ENCODE data around the gene OR5K1.
A peak's percentile ranks its signal among the peaks of the same experiment; 100 is the strongest.

Gene OR5K1

GRCh38 chr3:98508582-98508981 is 45.6 kb downstream of the OR5K1 start:
- FAIRE-seq (no peak), DNase-seq (ENCODE audit: insufficient read length, low spot score) (no peak)
- no peak for TF ChIP-seq SPI1 (IDR thresholded peaks at IDR 0.05; ENCODE audit: low read depth, low read length)
- no peak for TF ChIP-seq PAX5 (IDR thresholded peaks at IDR 0.05; ENCODE audit: insufficient read depth, low read length, severe bottlenecking)
- no peak for TF ChIP-seq POLR2A (IDR thresholded peaks at IDR 0.05; ENCODE audit: low read depth, low read length)
- TF ChIP-seq POU2F2 (IDR thresholded peaks at IDR 0.05; ENCODE audit: low read depth, low read length), result no peak
- no peak for TF ChIP-seq POLR2AphosphoS5 (IDR thresholded peaks at IDR 0.05; ENCODE audit: low read depth, low read length)
- no peak for TF ChIP-seq TAF1 (IDR thresholded peaks at IDR 0.05; ENCODE audit: low read depth, low read length)

- TF ChIP-seq POLR2A (IDR thresholded peaks at IDR 0.05; ENCODE audit: low read depth, low read length), result no peak
- no peak for TF ChIP-seq POLR2AphosphoS5 (IDR thresholded peaks at IDR 0.05; ENCODE audit: low read depth, low read length)
- no peak for TF ChIP-seq PAX5 (IDR thresholded peaks at IDR 0.05; ENCODE audit: insufficient read depth, low read length, severe bottlenecking)
- TF ChIP-seq TAF1 (IDR thresholded peaks at IDR 0.05; ENCODE audit: low read depth, low read length), result no peak
- no peak for TF ChIP-seq POU2F2 (IDR thresholded peaks at IDR 0.05; ENCODE audit: low read depth, low read length)
- TF ChIP-seq SPI1 (IDR thresholded peaks at IDR 0.05; ENCODE audit: low read depth, low read length), result no peak
- FAIRE-seq, result no peak
- no peak for DNase-seq (ENCODE audit: insufficient read length, low spot score)
Measured at GRCh38 chr3:98512576-98512975, 49.6 kb downstream of the OR5K1 start.

GRCh38 chr3:98513091-98513511 is 50.1 kb downstream of the OR5K1 start:
- DNase-seq (ENCODE audit: insufficient read length, low spot score) (no peak), FAIRE-seq (no peak)
- TF ChIP-seq PAX5 (IDR thresholded peaks at IDR 0.05; ENCODE audit: insufficient read depth, low read length, severe bottlenecking), result no peak
- no peak for TF ChIP-seq TAF1 (IDR thresholded peaks at IDR 0.05; ENCODE audit: low read depth, low read length)
- TF ChIP-seq POLR2AphosphoS5 (IDR thresholded peaks at IDR 0.05; ENCODE audit: low read depth, low read length), result peak; percentile 32; the same call in 1 of the 2 replicates
- no peak for TF ChIP-seq POLR2A (IDR thresholded peaks at IDR 0.05; ENCODE audit: low read depth, low read length)

- no peak for DNase-seq (ENCODE audit: insufficient read length, low spot score)
- no peak; the same call in 1 of the 2 replicates for TF ChIP-seq POLR2A (IDR thresholded peaks at IDR 0.05; ENCODE audit: low read depth, low read length)
- no peak for TF ChIP-seq TAF1 (IDR thresholded peaks at IDR 0.05; ENCODE audit: low read depth, low read length)
- no peak for TF ChIP-seq SPI1 (IDR thresholded peaks at IDR 0.05; ENCODE audit: low read depth, low read length)
- TF ChIP-seq POLR2AphosphoS5 (IDR thresholded peaks at IDR 0.05; ENCODE audit: low read depth, low read length), result no peak
- no peak for TF ChIP-seq PAX5 (IDR thresholded peaks at IDR 0.05; ENCODE audit: insufficient read depth, low read length, severe bottlenecking)
- no peak for TF ChIP-seq POU2F2 (IDR thresholded peaks at IDR 0.05; ENCODE audit: low read depth, low read length)
- FAIRE-seq, result no peak
Measured at GRCh38 chr3:98513736-98514135, 50.7 kb downstream of the OR5K1 start.

- FAIRE-seq (no peak), DNase-seq (ENCODE audit: insufficient read length, low spot score) (no peak)
- TF ChIP-seq POLR2AphosphoS5 (IDR thresholded peaks at IDR 0.05; ENCODE audit: low read depth, low read length), result no peak
- no peak for TF ChIP-seq POU2F2 (IDR thresholded peaks at IDR 0.05; ENCODE audit: low read depth, low read length)
- TF ChIP-seq PAX5 (IDR thresholded peaks at IDR 0.05; ENCODE audit: insufficient read depth, low read length, severe bottlenecking), result no peak
- no peak for TF ChIP-seq SPI1 (IDR thresholded peaks at IDR 0.05; ENCODE audit: low read depth, low read length)
- no peak for TF ChIP-seq POLR2A (IDR thresholded peaks at IDR 0.05; ENCODE audit: low read depth, low read length)
- no peak for TF ChIP-seq TAF1 (IDR thresholded peaks at IDR 0.05; ENCODE audit: low read depth, low read length)
Measured at GRCh38 chr3:98514948-98515347, 51.9 kb downstream of the OR5K1 start.

- no peak for DNase-seq (ENCODE audit: insufficient read length, low spot score)
- no peak for TF ChIP-seq POLR2AphosphoS5 (IDR thresholded peaks at IDR 0.05; ENCODE audit: low read depth, low read length)
- no peak for TF ChIP-seq TAF1 (IDR thresholded peaks at IDR 0.05; ENCODE audit: low read depth, low read length)
- no peak for TF ChIP-seq SPI1 (IDR thresholded peaks at IDR 0.05; ENCODE audit: low read depth, low read length)
- TF ChIP-seq POU2F2 (IDR thresholded peaks at IDR 0.05; ENCODE audit: low read depth, low read length), result no peak
- TF ChIP-seq POLR2A (IDR thresholded peaks at IDR 0.05; ENCODE audit: low read depth, low read length), result no peak
- TF ChIP-seq PAX5 (IDR thresholded peaks at IDR 0.05; ENCODE audit: insufficient read depth, low read length, severe bottlenecking), result no peak
- no peak for FAIRE-seq
Measured at GRCh38 chr3:98518816-98519215, 55.8 kb downstream of the OR5K1 start.

- DNase-seq (ENCODE audit: insufficient read length, low spot score), result no peak
- peak; percentile 85 for FAIRE-seq
- TF ChIP-seq PAX5 (IDR thresholded peaks at IDR 0.05; ENCODE audit: insufficient read depth, low read length, severe bottlenecking), result no peak
- peak; percentile 77 for TF ChIP-seq POLR2AphosphoS5 (IDR thresholded peaks at IDR 0.05; ENCODE audit: low read depth, low read length)
Measured at GRCh38 chr3:98519351-98519750, 56.4 kb downstream of the OR5K1 start.

GRCh38 chr3:98521897-98522543 is 59.0 kb downstream of the OR5K1 start:
- DNase-seq (ENCODE audit: insufficient read length, low spot score) (no peak), FAIRE-seq (peak; percentile 96)
- TF ChIP-seq POU2F2 (IDR thresholded peaks at IDR 0.05; ENCODE audit: low read depth, low read length) (no peak), TAF1 (IDR thresholded peaks at IDR 0.05; ENCODE audit: low read depth, low read length) (peak; percentile 55), POLR2A (IDR thresholded peaks at IDR 0.05; ENCODE audit: low read depth, low read length) (peak; percentile 65; the same call in 1 of the 2 replicates), PAX5 (IDR thresholded peaks at IDR 0.05; ENCODE audit: insufficient read depth, low read length, severe bottlenecking) (no peak), POLR2AphosphoS5 (IDR thresholded peaks at IDR 0.05; ENCODE audit: low read depth, low read length) (peak; percentile 55; the same call in 1 of the 2 replicates), SPI1 (IDR thresholded peaks at IDR 0.05; ENCODE audit: low read depth, low read length) (peak; percentile 61)

All from GM12891 (cell line).